Stimulated activated naive CD8-positive, alpha-beta T cell treated with anti-CD3 and anti-CD28 coated beads, Interleukin-15, amount 100 ng/mL, for 72 hours (primary cell): Measurements from ENCODE around the gene SLIT3.
A peak's percentile ranks its signal among the peaks of the same experiment; 100 is the strongest.

Source experiments
- ATAC-seq: fragments of 150-1000 bp; cut with Tn5 transposase; 2 replicates; pipeline ENCODE4 v1.10.0; 2021; ENCODE audit warnings: mild to moderate bottlenecking, moderate library complexity
- DNase-seq, 2 donors: peaks; one replicate each; pipeline ENCODE4 v3.0.0; 2021 to 2022
- H3K27ac Mint-ChIP-seq, 2 donors: one replicate each; pipeline ENCODE4 v1.8.0; 2022; ENCODE audit warnings: mild to moderate bottlenecking in 2 of 2, mixed read lengths in 2 of 2, moderate library complexity in 2 of 2
- H3K27me3 Mint-ChIP-seq: one replicate; pipeline ENCODE4 v1.8.0; 2022; ENCODE audit warnings: mixed read lengths
- H3K4me1 Mint-ChIP-seq: one replicate; pipeline ENCODE4 v1.8.0; 2022; ENCODE audit warnings: mild to moderate bottlenecking, mixed read lengths
- H3K4me3 Mint-ChIP-seq, 2 donors: one replicate each; pipeline ENCODE4 v1.8.0; 2022; ENCODE audit warnings: mild to moderate bottlenecking in 2 of 2, mixed read lengths in 2 of 2, moderate library complexity in 1 of 2
- H3K9me3 Mint-ChIP-seq, 2 donors: one replicate each; pipeline ENCODE4 v1.8.0; 2022; ENCODE audit warnings: mixed read lengths in 2 of 2

The SLIT3 gene

DNA sequence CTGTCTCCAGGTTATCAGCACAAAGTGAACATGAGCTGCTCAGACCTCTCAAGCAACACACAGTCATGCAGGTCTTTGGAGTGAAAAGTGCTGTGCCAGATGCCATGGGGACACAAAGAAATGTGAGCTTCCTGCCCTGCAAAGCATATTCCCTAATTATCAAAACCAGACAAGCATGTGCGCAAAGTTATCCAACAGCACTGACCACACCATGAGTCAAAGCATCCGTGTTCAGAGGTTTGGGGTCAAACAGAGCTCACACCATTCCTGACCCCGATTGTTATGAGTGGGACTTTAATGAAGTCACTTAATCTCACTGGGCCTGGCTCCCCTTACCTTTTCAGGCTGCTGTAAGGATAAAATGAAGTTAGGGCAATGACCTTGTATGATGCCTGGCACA is 138.5 kb downstream of the SLIT3 start:
- Mint-ChIP-seq H3K4me1 (no peaks in the 10 kb centered on the region), H3K9me3 (peaks cover 7 to 9% of the 10 kb centered on the region in 2 donors), H3K4me3 (no peak overlapping the region), H3K27ac (no peak overlapping the region), H3K27me3 (no peaks in the 10 kb centered on the region)
- ATAC-seq (no peak), DNase-seq (no peak)

DNA sequence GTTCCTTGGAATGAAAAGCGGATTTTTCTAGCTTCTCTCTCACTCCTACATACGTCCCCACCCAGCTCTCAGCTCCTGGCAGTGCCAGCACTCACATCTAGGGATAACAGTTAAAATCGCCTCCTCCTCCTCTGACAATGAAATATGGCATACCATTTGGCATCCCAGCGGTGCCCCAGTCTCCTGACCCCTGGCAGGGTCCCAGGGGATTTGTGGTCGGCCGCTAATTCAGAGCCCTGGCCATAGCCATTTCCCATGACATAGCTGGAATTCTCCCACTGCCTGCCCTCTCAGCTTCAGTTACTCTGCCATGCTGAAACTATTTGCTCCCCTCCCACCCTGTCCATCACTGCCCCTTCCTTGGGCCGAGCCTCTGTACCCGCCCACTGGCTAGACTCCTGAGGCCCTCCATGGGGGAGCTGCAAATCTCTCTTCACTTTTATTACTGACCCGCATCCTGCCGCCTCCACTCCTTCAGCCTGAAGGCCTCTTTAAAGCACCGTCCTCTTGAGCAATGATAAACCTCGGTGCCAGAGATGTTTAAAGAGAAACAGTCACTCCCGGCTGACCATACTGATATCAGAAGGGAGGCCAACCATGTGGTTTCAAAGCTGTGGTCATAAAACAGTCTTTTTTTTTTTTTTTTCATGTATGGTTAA is 139.8 kb downstream of the SLIT3 start:
- Mint-ChIP-seq H3K4me3 (no peak overlapping the region), H3K27me3 (no peaks in the 10 kb centered on the region), H3K27ac (no peak overlapping the region), H3K4me1 (no peaks in the 10 kb centered on the region), H3K9me3 (peaks cover 7 to 21% of the 10 kb centered on the region in 2 donors)
- no peak for DNase-seq
- ATAC-seq: no peak

DNA sequence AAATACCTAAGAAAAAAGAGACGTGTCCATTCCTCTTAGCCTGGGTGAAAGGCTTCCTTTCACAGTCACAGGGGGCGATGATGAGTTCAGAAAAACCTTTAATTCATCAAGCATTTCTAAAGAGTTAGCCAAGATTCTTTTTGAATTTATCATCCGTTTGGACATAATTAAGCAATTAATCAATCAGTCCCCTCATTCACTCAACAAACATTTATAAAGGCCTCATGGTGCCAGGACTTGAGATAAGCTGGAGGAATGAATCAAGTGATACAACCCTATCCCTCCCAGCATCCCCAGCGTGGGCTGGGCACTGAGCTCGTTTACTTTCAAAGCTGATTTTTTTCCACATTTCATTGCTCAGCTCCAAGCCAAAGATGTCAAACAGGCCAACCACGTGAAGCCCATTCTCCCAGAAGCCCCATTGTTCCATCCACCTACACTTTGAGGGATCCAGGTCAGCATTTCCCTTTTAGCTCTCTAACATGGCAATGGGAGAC is 140.5 kb downstream of the SLIT3 start:
- Mint-ChIP-seq H3K27me3 (no peaks in the 10 kb centered on the region), H3K4me3 (no peak overlapping the region), H3K4me1 (no peaks in the 10 kb centered on the region), H3K9me3 (peaks cover 7 to 21% of the 10 kb centered on the region in 2 donors), H3K27ac (no peak overlapping the region)
- no peak for ATAC-seq
- DNase-seq: no peak

DNA sequence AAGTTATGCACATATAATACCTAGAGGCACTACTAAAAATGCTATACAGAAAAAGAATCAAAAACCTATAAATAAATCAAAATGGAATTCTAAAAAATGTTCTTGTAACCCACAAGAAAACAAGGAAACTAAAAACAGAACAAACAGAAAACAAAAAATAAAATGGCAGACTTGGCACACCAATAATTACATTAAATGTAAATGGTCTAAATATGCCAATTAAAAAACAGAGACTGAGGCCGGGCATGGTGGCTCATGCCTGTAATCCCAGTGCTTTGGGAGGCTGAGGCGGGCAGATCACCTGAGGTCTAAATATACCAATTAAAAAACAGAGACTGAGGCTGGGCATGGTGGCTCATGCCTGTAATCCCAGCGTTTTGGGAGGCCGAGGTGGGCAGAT is 142.2 kb downstream of the SLIT3 start:
- DNase-seq: no peak
- Mint-ChIP-seq H3K4me3 (no peak overlapping the region), H3K27ac (no peak overlapping the region), H3K4me1 (no peaks in the 10 kb centered on the region), H3K9me3 (peaks cover 7 to 21% of the 10 kb centered on the region in 2 donors), H3K27me3 (no peaks in the 10 kb centered on the region)
- ATAC-seq: no peak

DNA sequence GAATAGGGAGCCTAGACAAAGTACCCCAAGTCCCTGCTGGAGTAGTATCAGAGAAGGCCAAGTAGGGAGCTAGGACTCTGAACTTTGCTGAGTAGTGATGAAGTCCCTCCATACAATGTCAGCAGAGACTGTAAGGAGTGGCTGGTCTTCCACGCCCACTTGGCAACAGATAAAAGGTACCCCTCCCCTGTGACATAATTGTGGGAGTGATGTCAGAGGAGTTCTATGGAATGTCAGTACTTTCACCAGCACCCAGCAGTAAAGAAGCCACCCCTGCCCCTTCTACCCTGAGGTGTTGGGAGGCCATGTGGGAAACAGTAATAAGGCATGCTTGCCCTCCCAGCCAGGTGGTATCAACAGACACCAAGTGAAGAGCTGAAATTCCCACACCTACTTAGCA is 143.9 kb downstream of the SLIT3 start:
- no peak for DNase-seq
- Mint-ChIP-seq H3K4me1 (no peaks in the 10 kb centered on the region), H3K27ac (no peak overlapping the region), H3K9me3 (peaks cover 7 to 21% of the 10 kb centered on the region in 2 donors), H3K27me3 (no peaks in the 10 kb centered on the region), H3K4me3 (no peak overlapping the region)
- no peak for ATAC-seq

DNA sequence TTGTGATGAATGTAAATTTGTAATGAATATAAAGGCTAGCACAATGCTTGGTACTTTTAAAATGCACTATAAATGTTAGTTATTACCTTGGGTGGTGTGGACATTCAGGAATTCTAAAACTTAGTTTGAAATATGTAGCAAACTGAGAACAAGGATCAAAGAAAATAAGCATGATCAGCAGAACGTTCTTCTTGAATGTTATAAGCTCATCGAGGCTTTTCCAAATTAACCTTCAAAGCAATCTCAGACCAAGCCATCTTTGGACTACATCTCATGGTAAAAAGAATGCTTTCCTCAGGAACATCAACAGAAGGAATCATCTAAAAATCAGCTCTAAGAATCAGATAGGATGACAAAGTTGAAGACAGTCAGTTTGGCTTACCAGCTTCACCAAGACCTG is 146.3 kb downstream of the SLIT3 start:
- DNase-seq (no peak), ATAC-seq (no peak)
- Mint-ChIP-seq H3K27me3 (no peaks in the 10 kb centered on the region), H3K27ac (no peak overlapping the region), H3K9me3 (peaks cover 7 to 21% of the 10 kb centered on the region in 2 donors), H3K4me3 (no peak overlapping the region), H3K4me1 (no peaks in the 10 kb centered on the region)

DNA sequence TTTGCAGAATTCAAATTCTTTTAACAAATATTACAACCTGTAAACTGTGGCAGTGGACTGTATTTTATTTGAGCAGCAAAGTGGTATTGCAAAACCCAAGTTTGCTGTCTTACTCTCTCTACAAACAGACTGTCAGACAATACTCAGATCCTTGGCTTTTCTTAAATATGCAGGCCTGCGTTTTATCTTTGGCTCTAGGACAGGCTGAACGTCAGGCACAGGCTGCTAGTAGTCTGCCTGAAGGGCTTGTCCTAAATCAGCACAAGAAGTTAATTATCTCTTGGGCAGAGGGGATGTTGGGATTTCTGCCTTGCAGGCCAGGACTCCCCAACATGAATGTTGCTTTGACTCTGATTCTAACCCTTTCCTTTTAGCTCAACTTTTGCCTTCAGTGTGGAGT is 147.5 kb downstream of the SLIT3 start:
- Mint-ChIP-seq H3K27me3 (no peaks in the 10 kb centered on the region), H3K9me3 (peaks cover 2 to 21% of the 10 kb centered on the region in 2 donors), H3K27ac (no peak overlapping the region), H3K4me1 (no peaks in the 10 kb centered on the region), H3K4me3 (no peak overlapping the region)
- DNase-seq: no peak
- no peak for ATAC-seq

DNA sequence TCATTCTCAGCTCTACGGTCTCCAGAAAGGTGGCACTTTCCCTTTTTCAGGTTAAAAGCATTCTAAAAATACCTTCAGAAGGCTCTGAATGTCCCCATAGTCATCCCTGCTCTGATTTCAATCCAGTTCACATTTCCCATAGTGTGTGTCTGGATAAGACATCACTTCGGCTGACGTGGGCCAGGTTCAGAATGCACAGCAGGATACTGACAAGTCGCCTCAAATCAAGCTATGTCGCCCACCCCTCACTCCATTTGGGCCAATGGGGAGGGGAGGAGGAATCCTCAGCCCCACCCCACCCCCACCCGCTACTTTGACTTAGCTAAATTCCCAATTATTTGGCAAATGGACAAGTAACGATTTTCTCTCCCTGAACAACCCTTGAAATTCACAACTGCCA is 148.0 kb downstream of the SLIT3 start:
- Mint-ChIP-seq H3K9me3 (peaks cover 0 to 17% of the 10 kb centered on the region in 2 donors), H3K27ac (no peak overlapping the region)

DNA sequence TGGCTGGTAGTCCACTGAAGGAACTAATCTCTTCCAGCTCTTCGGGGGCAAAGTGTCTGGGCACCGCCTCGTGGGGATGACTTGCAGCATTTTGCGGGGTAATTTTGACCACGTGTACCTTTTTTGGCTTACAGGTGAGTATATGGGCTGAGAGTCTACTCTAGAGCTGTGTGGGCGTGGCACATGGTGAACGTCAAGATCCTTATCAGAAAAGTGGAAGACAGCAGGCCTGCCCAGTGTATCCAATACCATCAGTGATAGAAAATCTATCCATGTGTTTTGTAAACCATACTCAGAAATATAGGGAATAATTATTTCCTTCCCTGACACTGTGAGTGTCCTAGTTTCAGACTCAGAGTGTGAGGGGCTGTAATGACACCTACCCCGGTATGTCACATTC is 148.5 kb downstream of the SLIT3 start:
- DNase-seq (no peak), ATAC-seq (no peak)
- Mint-ChIP-seq H3K4me1 (no peaks in the 10 kb centered on the region), H3K9me3 (peaks cover 0 to 12% of the 10 kb centered on the region in 2 donors), H3K4me3 (no peak overlapping the region), H3K27ac (no peak overlapping the region), H3K27me3 (no peaks in the 10 kb centered on the region)

More for the DNA sequence above, 148.0 kb downstream of the SLIT3 start:
- Mint-ChIP-seq H3K4me1 (no peaks in the 10 kb centered on the region), H3K4me3 (no peak overlapping the region), H3K27me3 (no peaks in the 10 kb centered on the region)
- ATAC-seq: no peak
- DNase-seq: no peak

GRCh38 chr5:169151051-169151805 is 149.7 kb downstream of the SLIT3 start:
- Mint-ChIP-seq H3K4me1 (no peaks in the 10 kb centered on the region), H3K27me3 (no peaks in the 10 kb centered on the region), H3K9me3 (peaks cover 0 to under 1% of the 10 kb centered on the region in 2 donors), H3K4me3 (no peak overlapping the region), H3K27ac (no peak overlapping the region)
- no peak for DNase-seq
- ATAC-seq: no peak

- Mint-ChIP-seq H3K9me3 (no peaks in the 10 kb centered on the region), H3K4me3 (no peak overlapping the region), H3K27ac (no peak overlapping the region), H3K27me3 (no peaks in the 10 kb centered on the region), H3K4me1 (no peaks in the 10 kb centered on the region)
- ATAC-seq (no peak), DNase-seq (no peak)
These were observed 150.8 kb downstream of the SLIT3 start for GRCh38 chr5:169150108-169150507.

- H3K9me3 Mint-ChIP-seq: no peaks in the 10 kb centered on the region
- H3K4me3 Mint-ChIP-seq: no peak overlapping the region
- no peaks in the 10 kb centered on the region for H3K27me3 Mint-ChIP-seq
- H3K27ac Mint-ChIP-seq: no peak overlapping the region
- DNase-seq (no peak), ATAC-seq (no peak)
- H3K4me1 Mint-ChIP-seq: no peaks in the 10 kb centered on the region
These were observed 151.6 kb downstream of the SLIT3 start for GRCh38 chr5:169149317-169149716.

DNA sequence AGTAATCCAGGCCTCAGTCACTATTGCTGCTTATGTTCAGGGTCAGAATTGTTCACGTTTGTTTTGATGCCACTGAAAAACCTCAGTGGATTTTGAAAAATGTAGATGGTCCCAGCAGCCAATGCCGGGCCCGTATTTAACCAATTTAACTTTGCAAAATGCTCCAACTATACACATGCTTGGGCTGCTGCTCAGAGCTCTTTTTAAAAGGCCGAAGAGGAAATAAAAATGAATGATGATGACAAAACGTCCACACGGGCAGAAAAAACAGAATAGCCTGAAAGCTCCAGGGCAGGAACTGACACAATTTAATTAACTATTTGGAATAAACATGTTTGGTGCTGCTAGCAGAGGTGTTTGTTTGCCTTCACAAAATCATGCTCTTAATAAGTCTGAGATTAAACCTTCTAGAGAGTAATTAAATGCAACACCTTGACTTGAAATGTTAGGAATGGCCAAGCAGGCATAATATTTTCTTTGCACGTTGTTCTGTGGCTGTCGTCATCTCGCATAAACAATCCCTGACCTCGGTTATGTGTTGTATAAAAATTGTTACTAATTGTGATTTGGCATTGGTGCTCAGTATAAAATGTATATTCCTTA is 152.7 kb downstream of the SLIT3 start:
- no peak for ATAC-seq
- no peaks in the 10 kb centered on the region for H3K4me1 Mint-ChIP-seq
- H3K27me3 Mint-ChIP-seq: no peaks in the 10 kb centered on the region
- no peak for DNase-seq
- H3K4me3 Mint-ChIP-seq: no peak overlapping the region
- H3K27ac Mint-ChIP-seq: no peak overlapping the region
- H3K9me3 Mint-ChIP-seq: no peaks in the 10 kb centered on the region

DNA sequence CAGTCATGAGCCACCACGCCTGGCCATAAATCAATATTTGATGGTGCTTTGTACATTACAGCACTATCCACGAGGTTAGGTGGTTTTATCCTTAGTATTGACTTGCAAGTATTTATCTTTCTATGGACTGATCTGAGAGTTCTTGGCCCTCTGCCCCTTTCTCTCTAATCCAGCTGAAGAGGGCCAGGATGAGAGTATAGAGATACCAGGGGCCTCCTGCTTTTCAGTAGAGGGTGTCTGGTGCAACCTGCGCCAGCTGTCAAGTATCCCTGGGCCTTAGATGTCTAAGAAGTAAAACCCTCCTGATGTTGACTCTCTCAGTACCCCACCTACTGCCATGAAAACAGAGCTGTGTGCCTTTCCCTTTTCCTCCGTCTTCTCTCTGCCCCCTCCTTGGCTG is 153.4 kb downstream of the SLIT3 start:
- ATAC-seq: no peak
- Mint-ChIP-seq H3K27ac (no peak overlapping the region), H3K4me1 (no peaks in the 10 kb centered on the region), H3K4me3 (no peak overlapping the region), H3K27me3 (no peaks in the 10 kb centered on the region), H3K9me3 (no peaks in the 10 kb centered on the region)
- DNase-seq: no peak

DNA sequence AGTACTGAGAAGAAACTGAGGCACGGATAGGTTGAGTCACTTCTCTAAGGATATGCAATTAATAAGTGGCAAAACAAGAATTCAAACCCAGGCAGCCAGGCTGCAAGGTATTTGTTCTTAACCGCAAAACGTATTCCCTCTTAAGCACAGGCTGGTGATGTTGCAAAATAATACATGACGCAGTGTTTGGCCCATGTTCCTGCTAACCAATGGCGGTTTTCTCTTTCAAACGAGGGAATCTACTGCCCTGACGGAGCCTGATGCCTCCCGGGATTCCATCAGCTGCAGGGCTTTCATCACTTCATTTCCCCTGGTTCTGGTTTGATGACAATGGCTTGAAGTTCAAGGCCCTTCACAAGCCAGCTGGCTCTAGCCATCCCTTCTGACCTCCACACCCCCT is 154.8 kb downstream of the SLIT3 start:
- H3K9me3 Mint-ChIP-seq: peaks cover 0 to 1% of the 10 kb centered on the region in 2 donors
- DNase-seq (no peak), ATAC-seq (no peak)
- H3K27ac Mint-ChIP-seq: peak overlapping the region in 1 of 2 donors; percentile 4
- no peaks in the 10 kb centered on the region for H3K4me1 Mint-ChIP-seq
- H3K27me3 Mint-ChIP-seq: no peaks in the 10 kb centered on the region
- H3K4me3 Mint-ChIP-seq: no peak overlapping the region
